Measurements from ENCODE around the gene VPS13D.

Gene VPS13D

GRCh38 chr1:12473596-12474362 lies 243.9 kb downstream of the VPS13D start:
- DNase-seq: no peak

GRCh38 chr1:12475101-12475500 lies 245.3 kb downstream of the VPS13D start:
- no peak for DNase-seq

- peak; percentile 31 for DNase-seq
These were observed 245.7 kb downstream of the VPS13D start for GRCh38 chr1:12475530-12475934.

GRCh38 chr1:12475947-12476346 lies 246.1 kb downstream of the VPS13D start:
- peak; percentile 38 for DNase-seq

- no peak for DNase-seq
These were observed 247.5 kb downstream of the VPS13D start for GRCh38 chr1:12477314-12477713.

- peak; percentile 46 for DNase-seq
These were observed 248.2 kb downstream of the VPS13D start for GRCh38 chr1:12477936-12478611.

- DNase-seq: peak; percentile 72
These were observed 248.8 kb downstream of the VPS13D start for GRCh38 chr1:12478612-12478985.

- no peak for DNase-seq
These were observed 249.5 kb downstream of the VPS13D start for GRCh38 chr1:12479311-12479710.

GRCh38 chr1:12480041-12480440 lies 250.2 kb downstream of the VPS13D start:
- no peak for DNase-seq

GRCh38 chr1:12480748-12481362 lies 251.0 kb downstream of the VPS13D start:
- peak; percentile 62 for DNase-seq

- no peak for DNase-seq
These were observed 252.1 kb downstream of the VPS13D start for GRCh38 chr1:12481928-12482327.

GRCh38 chr1:12482988-12483387 lies 253.2 kb downstream of the VPS13D start:
- no peak for DNase-seq

GRCh38 chr1:12485231-12486058 lies 255.6 kb downstream of the VPS13D start:
- DNase-seq: no peak

GRCh38 chr1:12486059-12486341 lies 256.2 kb downstream of the VPS13D start:
- DNase-seq: no peak

GRCh38 chr1:12486401-12487005 lies 256.7 kb downstream of the VPS13D start:
- DNase-seq: no peak

- no peak for DNase-seq
These were observed 257.7 kb downstream of the VPS13D start for GRCh38 chr1:12487520-12487919.

- DNase-seq: no peak
These were observed 259.0 kb downstream of the VPS13D start for GRCh38 chr1:12488666-12489354.

- DNase-seq: no peak
These were observed 260.8 kb downstream of the VPS13D start for GRCh38 chr1:12490532-12491142.

- DNase-seq: no peak
These were observed 261.8 kb downstream of the VPS13D start for GRCh38 chr1:12491656-12492055.

GRCh38 chr1:12495725-12496124 lies 265.9 kb downstream of the VPS13D start:
- no peak for DNase-seq

GRCh38 chr1:12496154-12496961 lies 266.5 kb downstream of the VPS13D start:
- no peak for DNase-seq
